Liver (tissue), 9 donors: ENCODE measurements around the gene SURF1. TPM values are rescaled to one million over a fixed set of nuclear protein-coding genes. Genes with fewer than 3 reads are reported as not detected.

Experiments
- DNase-seq: peaks from one replicate; pipeline ENCODE4 v3.0.0-alpha.2; 2017; ENCODE audit warnings: low spot score
- H3K27ac ChIP-seq, 2 donors: one replicate each; pipeline ENCODE4 v1.7.0; 2013; ENCODE audit warnings: inconsistent platforms in 2 of 2, low read length in 2 of 2, control low read depth in 1 of 2, low read depth in 1 of 2, mild to moderate bottlenecking in 1 of 2
- H3K27me3 ChIP-seq, 4 donors: one replicate each; pipeline versions ENCODE4 v1.6.1 to v1.7.0; 2013; ENCODE audit warnings: low read length in 3 of 4, inconsistent platforms in 1 of 4, mild to moderate bottlenecking in 1 of 4, moderate library complexity in 1 of 4; ENCODE audit not compliant: control insufficient read depth in 4 of 4, insufficient read depth in 4 of 4
- H3K36me3 ChIP-seq, 4 donors: one replicate each; pipeline versions ENCODE4 v1.6.1 to v1.7.0; 2013; ENCODE audit warnings: low read length in 3 of 4, mild to moderate bottlenecking in 3 of 4, low read depth in 1 of 4, moderate library complexity in 1 of 4; ENCODE audit not compliant: control insufficient read depth in 4 of 4, insufficient read depth in 3 of 4
- H3K4me1 ChIP-seq, 4 donors: one replicate each; pipeline versions ENCODE4 v1.6.1 to v1.7.0; 2013; ENCODE audit warnings: low read length in 3 of 4, mild to moderate bottlenecking in 3 of 4, moderate library complexity in 1 of 4; ENCODE audit not compliant: control insufficient read depth in 4 of 4, insufficient read depth in 4 of 4
- H3K4me3 ChIP-seq, 3 donors: one replicate each; pipeline versions ENCODE4 v1.6.1 to v1.7.0; 2013; ENCODE audit warnings: low read length in 3 of 3, control low read depth in 1 of 3, low read depth in 1 of 3, mild to moderate bottlenecking in 1 of 3
- H3K9ac ChIP-seq, 2 donors: one replicate each; pipeline ENCODE4 v1.7.0; 2013; ENCODE audit warnings: low read length in 2 of 2, mild to moderate bottlenecking in 2 of 2, moderate library complexity in 2 of 2, control low read depth in 1 of 2, low read depth in 1 of 2
- H3K9me3 ChIP-seq, 4 donors: one replicate each; pipeline versions ENCODE4 v1.6.1 to v1.7.0; 2013; ENCODE audit warnings: low read length in 3 of 4; ENCODE audit not compliant: control insufficient read depth in 4 of 4
- CTCF ChIP-seq: fragments of 150-350 bp; IDR thresholded peaks from 2 replicates; pipeline ENCODE4 v1.5.1; 2017; ENCODE audit warnings: improper control_type of control experiment, low read depth, low read length; ENCODE audit not compliant: missing input control
- EGR1 ChIP-seq, 2 donors: IDR thresholded peaks; 2 replicates each; pipeline ENCODE4 v1.6.1; 2016 to 2018; ENCODE audit warnings: antibody characterized with exemption in 2 of 2, low read depth in 2 of 2
- FOXA1 ChIP-seq: IDR thresholded peaks from 2 replicates; pipeline ENCODE4 v1.6.1; 2016; ENCODE audit warnings: antibody characterized with exemption
- HNF4A ChIP-seq, 2 donors: conservative IDR thresholded peaks; 2 replicates each; pipeline ENCODE4 v1.6.1; 2016; ENCODE audit warnings: antibody characterized with exemption in 2 of 2, mild to moderate bottlenecking in 2 of 2
- HNF4G ChIP-seq: IDR thresholded peaks from 2 replicates; pipeline ENCODE4 v1.6.1; 2016; ENCODE audit warnings: antibody characterized with exemption
- MAX ChIP-seq: IDR thresholded peaks from 2 replicates; pipeline ENCODE4 v1.6.1; 2016; ENCODE audit warnings: antibody characterized with exemption
- RAD21 ChIP-seq, 2 donors: IDR thresholded peaks; 2 replicates each; pipeline ENCODE4 v1.6.1; 2016; ENCODE audit warnings: antibody characterized with exemption in 2 of 2, mild to moderate bottlenecking in 2 of 2
- REST ChIP-seq: IDR thresholded peaks from 2 replicates; pipeline ENCODE4 v1.6.1; 2016; ENCODE audit warnings: antibody characterized with exemption, mild to moderate bottlenecking
- TAF1 ChIP-seq: conservative IDR thresholded peaks from 2 replicates; pipeline ENCODE4 v1.6.1; 2016; ENCODE audit warnings: antibody characterized with exemption, mild to moderate bottlenecking
- YY1 ChIP-seq: IDR thresholded peaks from 2 replicates; pipeline ENCODE4 v1.6.1; 2016; ENCODE audit warnings: antibody characterized with exemption, mild to moderate bottlenecking
- ZBTB33 ChIP-seq: IDR thresholded peaks from 2 replicates; pipeline ENCODE4 v1.6.1; 2016; ENCODE audit warnings: antibody characterized with exemption
- WGBS: extraction: QIAGEN DNeasy Blood & Tissue Kit; methylation state at CpG from one replicate; pipeline ENCODE4 v1.1.7; 2013; 5-methylcytosine and 5-hydroxymethylcytosine counted together
- polyA plus RNA-seq, 2 donors: library from polyadenylated mRNA; stranded (reverse) in 1 of 2; unstranded in 1 of 2; fragments of 200-250 nt in 1 of 2; fragments of >200 nt in 1 of 2; fragmentation: Nextera tagmentation in 1 of 2; extraction: Ambion mirVana in 1 of 2; gene quantifications; one replicate each; pipeline versions ENCODE4 v1.2.1 to v1.2.3, GENCODE V29; 2013 to 2015
- total RNA-seq, 2 donors: library from RNA; depleted of rRNA; stranded (reverse); fragments of >200 nt; gene quantifications; one replicate each; pipeline ENCODE4 v1.2.3, GENCODE V29; 2014
- TF ChIP-seq, protein P1 (sequence below): IDR thresholded peaks from 2 replicates; pipeline ENCODE4 v1.6.1; 2016; ENCODE audit warnings: antibody characterized with exemption
- donor health status: healthy.
- donor health status: healthy.
- donor health status: healthy.
- donor health status: healthy.
- donor health status: healthy.

Gene SURF1
- total and polyA plus RNA-seq, 4 donors, result 20.7 to 106 (median 50.5) TPM

DNA sequence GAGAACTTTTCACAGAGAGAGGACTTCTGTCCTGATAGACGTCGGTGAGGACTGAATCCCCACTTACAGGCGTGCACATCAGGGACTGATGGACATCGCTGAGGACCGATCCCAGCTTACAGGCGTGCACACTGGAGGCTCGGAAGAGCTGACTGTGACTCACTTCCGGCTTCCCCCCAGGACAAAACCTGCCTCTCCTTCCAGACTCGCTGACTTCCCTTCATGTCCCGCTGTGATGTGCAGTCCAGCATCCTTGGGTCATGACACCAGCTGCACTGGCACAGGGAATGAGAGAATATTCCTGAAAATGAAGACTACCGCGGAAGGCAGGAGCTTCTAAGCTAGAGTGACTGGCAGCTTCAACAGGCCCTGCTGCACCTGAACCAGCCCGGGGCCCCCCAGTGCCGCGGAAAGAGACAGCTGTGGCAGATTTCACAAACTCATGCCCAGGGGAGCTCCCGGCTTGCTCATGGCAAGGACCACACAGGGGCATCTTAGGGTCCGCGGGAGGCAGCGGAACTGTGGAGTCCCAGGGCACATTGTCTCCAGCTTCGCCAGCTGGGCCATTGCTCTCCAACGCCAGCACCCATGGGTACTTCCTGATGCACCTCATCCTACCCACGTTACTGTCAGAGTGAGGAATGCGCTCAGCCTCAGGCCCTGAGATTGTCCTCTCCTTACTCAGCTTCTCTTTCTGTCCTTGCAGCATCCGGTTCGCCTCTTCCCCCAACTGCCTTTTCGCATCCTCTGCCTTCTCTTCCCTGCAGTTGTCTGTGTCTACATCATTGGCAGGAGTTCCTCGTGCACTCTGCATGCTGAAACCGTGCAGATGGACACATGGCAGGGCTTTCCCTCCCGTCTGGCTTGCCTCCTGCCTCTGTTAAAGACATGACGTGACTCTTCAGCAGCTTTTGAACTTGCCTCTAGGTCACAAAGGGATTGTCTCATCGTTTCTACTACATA is 49.8 kb downstream of the SURF1 start:
- no peaks in the 10 kb centered on the region for H3K27me3 ChIP-seq
- no peak for DNase-seq

GRCh38 chr9:133305731-133306130 is 50.6 kb downstream of the SURF1 start:
- H3K36me3 ChIP-seq, result no peaks in the 10 kb centered on the region
- H3K4me3 ChIP-seq, result no peak overlapping the region
- no peak for TF ChIP-seq REST

More for the DNA sequence above, 49.8 kb downstream of the SURF1 start:
- no peak overlapping the region for H3K27ac ChIP-seq
- H3K9me3 ChIP-seq, result no peaks in the 10 kb centered on the region
- WGBS, result 74% methylated on average over 31 of the region's 31 CpGs
- no peaks in the 10 kb centered on the region for H3K36me3 ChIP-seq
- no peak overlapping the region for H3K4me3 ChIP-seq
- TF ChIP-seq REST, result no peak
- H3K4me1 ChIP-seq, result no peaks in the 10 kb centered on the region
- H3K9ac ChIP-seq, result no peak overlapping the region

DNA sequence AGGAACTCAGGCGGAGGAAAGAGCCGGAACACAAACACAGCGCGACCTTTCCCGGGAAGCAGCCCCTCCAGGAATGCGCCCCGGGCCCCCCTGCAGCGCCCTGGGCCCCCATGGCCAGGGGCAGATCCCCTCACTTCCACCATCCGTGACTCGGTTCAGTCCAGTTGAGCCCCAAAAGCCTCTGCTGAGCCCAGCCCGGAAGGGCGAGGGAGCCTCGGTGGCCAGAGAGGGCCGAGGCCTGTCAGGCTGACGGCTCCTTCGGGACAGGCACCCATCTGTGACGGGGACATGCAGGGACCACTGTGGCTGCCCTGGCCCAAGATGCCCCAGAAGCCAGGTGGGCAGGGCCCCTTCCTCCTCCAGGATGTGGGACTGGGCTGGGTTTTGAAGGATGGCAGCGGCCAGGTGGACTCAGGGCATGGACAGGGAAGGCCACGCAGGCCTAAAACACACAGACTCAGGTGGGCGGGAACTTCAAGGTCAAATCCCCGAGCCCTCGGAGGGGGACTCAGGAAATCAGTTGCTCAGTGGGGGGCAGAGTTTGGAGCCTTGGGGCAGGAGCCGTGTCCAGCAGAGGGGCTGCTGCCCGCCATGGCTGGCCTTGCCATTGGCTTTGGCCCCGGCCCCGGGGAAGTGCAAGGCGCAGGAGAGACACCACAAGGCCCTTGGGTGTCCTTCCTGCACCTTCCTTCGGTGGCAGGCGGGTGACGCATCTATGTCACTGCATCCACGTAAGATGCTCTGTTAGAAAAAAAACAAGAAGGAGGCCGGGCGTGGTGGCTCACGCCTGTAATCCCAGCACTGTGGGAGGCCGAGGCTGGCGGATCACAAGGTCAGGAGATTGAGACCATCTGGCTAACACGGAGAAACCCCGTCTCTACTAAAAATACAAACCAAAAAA is 51.6 kb downstream of the SURF1 start:
- Histone ChIP-seq H3K27me3 (no peaks in the 10 kb centered on the region), H3K9me3 (no peaks in the 10 kb centered on the region), H3K9ac (no peak overlapping the region), H3K4me3 (no peak overlapping the region), H3K36me3 (no peaks in the 10 kb centered on the region), H3K27ac (no peak overlapping the region), H3K4me1 (no peaks in the 10 kb centered on the region)
- 89% methylated on average over 38 of the region's 38 CpGs for WGBS
- DNase-seq, result no peak
- TF ChIP-seq CTCF, result no peak
- TF ChIP-seq ZBTB33, result no peak
- no peak for TF ChIP-seq TAF1
- TF ChIP-seq, protein P1, sequence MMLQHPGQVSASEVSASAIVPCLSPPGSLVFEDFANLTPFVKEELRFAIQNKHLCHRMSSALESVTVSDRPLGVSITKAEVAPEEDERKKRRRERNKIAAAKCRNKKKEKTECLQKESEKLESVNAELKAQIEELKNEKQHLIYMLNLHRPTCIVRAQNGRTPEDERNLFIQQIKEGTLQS, result no peak
- no peak for TF ChIP-seq RAD21 (IDR thresholded peaks at IDR 0.05)
- no peak for TF ChIP-seq MAX
- TF ChIP-seq YY1, result no peak
- TF ChIP-seq HNF4A (conservative IDR thresholded peaks at IDR 0.05), result no peak
- no peak for TF ChIP-seq FOXA1
- no peak for TF ChIP-seq HNF4G
- TF ChIP-seq EGR1 (IDR thresholded peaks at IDR 0.05; ENCODE audit: low read depth in 2 of 2), result no peak

More at GRCh38 chr9:133305731-133306130, 50.6 kb downstream of the SURF1 start:
- Histone ChIP-seq H3K9me3 (no peaks in the 10 kb centered on the region), H3K27me3 (no peaks in the 10 kb centered on the region), H3K9ac (no peak overlapping the region), H3K27ac (no peak overlapping the region), H3K4me1 (no peaks in the 10 kb centered on the region)
- no peak for DNase-seq
- 88% methylated on average over 23 of the region's 23 CpGs for WGBS
